HEK293T (cell line): ENCODE measurements around the gene UBN1.

Experiments
- CTCF ChIA-PET: fragments of 350-600 bp; formaldehyde crosslinking; extraction: SDS; loops from one replicate; lab custom pipeline; 2021; ENCODE audit warnings: antibody characterized with exemption, inconsistent platforms; lab: Yijun Ruan, JAX
- POLR2A ChIA-PET: fragments of 350-600 bp; formaldehyde crosslinking; extraction: SDS; loops from one replicate; lab custom pipeline; 2020; ENCODE audit warnings: antibody characterized with exemption, inconsistent platforms; lab: Yijun Ruan, JAX
- DNase-seq: peaks from one replicate; pipeline ENCODE4 v3.0.0; 2012; ENCODE audit warnings: mixed read lengths; ENCODE audit errors: extremely low spot score
- ARNT ChIP-seq: fragments of 450-650 bp; IDR thresholded peaks from 2 replicates; pipeline ENCODE4 v1.6.1; 2017; ENCODE audit warnings: mild to moderate bottlenecking
- BHLHE40 ChIP-seq: fragments of 450-650 bp; IDR thresholded peaks from 2 replicates; pipeline ENCODE4 v1.6.1; 2016; ENCODE audit warnings: mild to moderate bottlenecking, moderate library complexity, borderline replicate concordance
- CTBP1 ChIP-seq: fragments of 450-650 bp; IDR thresholded peaks from 2 replicates; pipeline ENCODE4 v1.6.1; 2016; ENCODE audit warnings: borderline replicate concordance
- ELF4 ChIP-seq: fragments of 450-650 bp; IDR thresholded peaks from 2 replicates; pipeline ENCODE4 v1.6.1; 2017; ENCODE audit warnings: antibody characterized with exemption
- FOXA1 ChIP-seq: fragments of 450-650 bp; IDR thresholded peaks from 2 replicates; pipeline ENCODE4 v1.6.1; 2016; ENCODE audit warnings: mild to moderate bottlenecking
- FOXK2 ChIP-seq: fragments of 450-650 bp; IDR thresholded peaks from 2 replicates; pipeline ENCODE4 v1.6.1; 2016; ENCODE audit warnings: mild to moderate bottlenecking
- FOXM1 ChIP-seq: fragments of 450-650 bp; IDR thresholded peaks from 2 replicates; pipeline ENCODE4 v1.6.1; 2017; ENCODE audit warnings: mild to moderate bottlenecking, borderline replicate concordance
- HDGF ChIP-seq: fragments of 450-650 bp; IDR thresholded peaks from 2 replicates; pipeline ENCODE4 v1.6.1; 2017; ENCODE audit warnings: antibody characterized with exemption, borderline replicate concordance
- L3MBTL2 ChIP-seq: fragments of 450-650 bp; conservative IDR thresholded peaks from 2 replicates; pipeline ENCODE4 v1.6.1; 2016; ENCODE audit warnings: mild to moderate bottlenecking
- LEF1 ChIP-seq: fragments of 450-650 bp; IDR thresholded peaks from 2 replicates; pipeline ENCODE4 v1.6.1; 2017; ENCODE audit warnings: mild to moderate bottlenecking, borderline replicate concordance
- NFRKB ChIP-seq: fragments of 450-650 bp; IDR thresholded peaks from 2 replicates; pipeline ENCODE4 v1.6.1; 2016; ENCODE audit warnings: mild to moderate bottlenecking, moderate library complexity
- PKNOX1 ChIP-seq: fragments of 450-650 bp; IDR thresholded peaks from 2 replicates; pipeline ENCODE4 v1.6.1; 2016
- SP1 ChIP-seq: fragments of 450-650 bp; IDR thresholded peaks from 2 replicates; pipeline ENCODE4 v1.6.1; 2017
- SUZ12 ChIP-seq: fragments of 450-650 bp; IDR thresholded peaks from 2 replicates; pipeline ENCODE4 v1.6.1; 2016; ENCODE audit warnings: mild to moderate bottlenecking
- TARDBP ChIP-seq: fragments of 450-650 bp; IDR thresholded peaks from 2 replicates; pipeline ENCODE4 v1.6.1; 2016
- ZNF384 ChIP-seq: fragments of 450-650 bp; IDR thresholded peaks from 2 replicates; pipeline ENCODE4 v1.6.1; 2016

The UBN1 gene

GRCh38 chr16:4865231-4865860 is 18.1 kb downstream of the UBN1 start:
- TF ChIP-seq ELF4 = no peak
- TF ChIP-seq SUZ12 = no peak
- no peak for TF ChIP-seq FOXM1
- TF ChIP-seq BHLHE40 = no peak
- no peak for TF ChIP-seq SP1
- no peak for TF ChIP-seq L3MBTL2
- no peak for TF ChIP-seq ZNF384
- no peak for TF ChIP-seq HDGF
- TF ChIP-seq FOXK2 = no peak
- TF ChIP-seq CTBP1 = no peak
- TF ChIP-seq NFRKB = no peak
- no peak for TF ChIP-seq ARNT
- TF ChIP-seq LEF1 = no peak
- no peak for TF ChIP-seq PKNOX1
- ChIA-PET CTCF (no interaction called here), POLR2A (no interaction called here)
- no peak for DNase-seq

GRCh38 chr16:4866586-4866985 is 19.3 kb downstream of the UBN1 start:
- CTCF ChIA-PET = no interaction called here
- POLR2A ChIA-PET = no interaction called here
- DNase-seq = no peak
- TF ChIP-seq L3MBTL2 (no peak), ZNF384 (no peak), PKNOX1 (no peak), NFRKB (no peak), SUZ12 (no peak), SP1 (no peak), HDGF (no peak), BHLHE40 (no peak), CTBP1 (no peak), LEF1 (no peak), ELF4 (no peak)

GRCh38 chr16:4868026-4868425 is 20.7 kb downstream of the UBN1 start:
- CTCF ChIA-PET = interaction anchor here (0.5 to 1.5 kb wide), 3 partner anchors 11 to 72 kb away, joined by 3 to 6 read pairs (median 3); no protein-coding TSS in a partner anchor
- POLR2A ChIA-PET = no interaction called here
- no peak for DNase-seq
- no peak for TF ChIP-seq FOXA1
- no peak for TF ChIP-seq LEF1
- no peak for TF ChIP-seq ARNT
- no peak for TF ChIP-seq CTBP1
- no peak for TF ChIP-seq HDGF
- no peak for TF ChIP-seq TARDBP
- TF ChIP-seq ELF4 = no peak
- TF ChIP-seq FOXK2 = no peak
- no peak for TF ChIP-seq PKNOX1
- TF ChIP-seq FOXM1 = no peak
- no peak for TF ChIP-seq SUZ12
- no peak for TF ChIP-seq NFRKB
- no peak for TF ChIP-seq ZNF384
- no peak for TF ChIP-seq SP1
- TF ChIP-seq BHLHE40 = no peak
- no peak for TF ChIP-seq L3MBTL2

- no peak for TF ChIP-seq FOXM1
- no peak for TF ChIP-seq SUZ12
- TF ChIP-seq FOXA1 = no peak
- no peak for TF ChIP-seq HDGF
- no peak for TF ChIP-seq CTBP1
- no peak for TF ChIP-seq ELF4
- TF ChIP-seq LEF1 = no peak
- TF ChIP-seq BHLHE40 = no peak
- no peak for TF ChIP-seq FOXK2
- no peak for TF ChIP-seq SP1
- no peak for TF ChIP-seq TARDBP
- no peak for TF ChIP-seq NFRKB
- TF ChIP-seq L3MBTL2 = no peak
- POLR2A ChIA-PET = no interaction called here
- no peak for DNase-seq
- CTCF ChIA-PET = interaction anchor here (1.5 kb wide), 1 partner anchor 16 kb away, joined by 3 read pairs; no protein-coding TSS in a partner anchor
These were observed 21.3 kb downstream of the UBN1 start for GRCh38 chr16:4868535-4868934.

- CTCF ChIA-PET = no interaction called here
- DNase-seq = no peak
- POLR2A ChIA-PET = no interaction called here
- TF ChIP-seq ELF4 (no peak), ARNT (no peak), NFRKB (no peak), BHLHE40 (no peak), FOXA1 (no peak), CTBP1 (no peak), FOXM1 (no peak), SUZ12 (no peak), PKNOX1 (no peak), ZNF384 (no peak), SP1 (no peak), FOXK2 (no peak), TARDBP (no peak), HDGF (no peak), L3MBTL2 (no peak)
These were observed 22.0 kb downstream of the UBN1 start for GRCh38 chr16:4869147-4869805.

- POLR2A ChIA-PET = no interaction called here
- TF ChIP-seq HDGF (no peak), TARDBP (no peak), PKNOX1 (no peak), FOXM1 (no peak), CTBP1 (no peak), SP1 (no peak), FOXA1 (no peak), L3MBTL2 (no peak), ARNT (no peak), ELF4 (no peak), ZNF384 (no peak), FOXK2 (no peak), BHLHE40 (no peak)
- CTCF ChIA-PET = no interaction called here
- no peak for DNase-seq
These were observed 22.9 kb downstream of the UBN1 start for GRCh38 chr16:4870138-4870671.
